Activated CD4-positive, CD25-positive, alpha-beta regulatory T cell (primary cell): ENCODE results near the gene RRAGA.
"Not testable (repeated sequence)": the region's sequence is repeated elsewhere in the genome, so short reads cannot be mapped to it uniquely, and the experiment has no call there.

Source experiments
- DNase-seq, 4 experiments: peaks; one replicate each; lab custom pipeline; 2025; lab: John Stamatoyannopoulos, UW

Gene RRAGA

GRCh38 chr9:19087106-19088000 is 38.1 kb downstream of the RRAGA start:
- DNase-seq = no peak

GRCh38 chr9:19097431-19097830 is 48.2 kb downstream of the RRAGA start:
- not testable (repeated sequence) for DNase-seq
